WI38 (cell line): Measurements from ENCODE around the gene POLR2J.

ENCODE experiments used
- H3K4me3 ChIP-seq: 2 replicates; pipeline ENCODE4 v1.5.1; 2011; ENCODE audit warnings: low read depth, mild to moderate bottlenecking, control low read depth, low read length
- CTCF ChIP-seq: IDR thresholded peaks from 2 replicates; pipeline ENCODE4 v1.5.1; 2012; ENCODE audit warnings: low read depth, mild to moderate bottlenecking, control low read depth, low read length

Gene POLR2J

GRCh38 chr7:102449136-102449535 lies 29.6 kb downstream of the POLR2J start:
- H3K4me3 ChIP-seq: no peak overlapping the region
- TF ChIP-seq CTCF: no peak

- no peak overlapping the region for H3K4me3 ChIP-seq
- no peak for TF ChIP-seq CTCF
These were observed 31.4 kb downstream of the POLR2J start for GRCh38 chr7:102447311-102447710.

- H3K4me3 ChIP-seq: no peak overlapping the region
These were observed 32.1 kb downstream of the POLR2J start for GRCh38 chr7:102446387-102447156.

GRCh38 chr7:102445674-102446071 lies 33.0 kb downstream of the POLR2J start:
- H3K4me3 ChIP-seq: no peak overlapping the region
- no peak for TF ChIP-seq CTCF

More at GRCh38 chr7:102446387-102447156, 32.1 kb downstream of the POLR2J start:
- TF ChIP-seq CTCF: no peak

GRCh38 chr7:102444961-102445673 lies 33.6 kb downstream of the POLR2J start:
- no peak for TF ChIP-seq CTCF
- no peak overlapping the region for H3K4me3 ChIP-seq

GRCh38 chr7:102439963-102440795 lies 38.5 kb downstream of the POLR2J start:
- TF ChIP-seq CTCF: no peak
- H3K4me3 ChIP-seq: no peak overlapping the region
